Duodenal mucosa (tissue), 2 donors: ENCODE results near the gene LRRFIP1.

Experiments used
- H3K27ac ChIP-seq: one replicate; pipeline ENCODE4 v1.7.0; 2013; ENCODE audit warnings: low read depth, low read length
- H3K27me3 ChIP-seq, 2 donors: one replicate each; pipeline ENCODE4 v1.7.0; 2013; ENCODE audit warnings: low read length in 2 of 2, control low read depth in 1 of 2; ENCODE audit not compliant: insufficient read depth in 2 of 2, control insufficient read depth in 1 of 2
- H3K36me3 ChIP-seq, 2 donors: one replicate each; pipeline ENCODE4 v1.7.0; 2013; ENCODE audit warnings: low read length in 2 of 2, control low read depth in 1 of 2; ENCODE audit not compliant: insufficient read depth in 2 of 2, control insufficient read depth in 1 of 2
- H3K4me1 ChIP-seq, 2 donors: one replicate each; pipeline ENCODE4 v1.7.0; 2013; ENCODE audit warnings: low read length in 2 of 2, control low read depth in 1 of 2; ENCODE audit not compliant: insufficient read depth in 2 of 2, control insufficient read depth in 1 of 2
- H3K4me3 ChIP-seq, 2 donors: one replicate each; pipeline ENCODE4 v1.7.0; 2013; ENCODE audit warnings: low read length in 2 of 2, low read depth in 1 of 2
- H3K9ac ChIP-seq, 2 donors: one replicate each; pipeline ENCODE4 v1.7.0; 2013; ENCODE audit warnings: low read length in 2 of 2, low read depth in 1 of 2
- H3K9me3 ChIP-seq, 2 donors: one replicate each; pipeline ENCODE4 v1.7.0; 2013; ENCODE audit warnings: low read length in 2 of 2, control low read depth in 1 of 2; ENCODE audit not compliant: control insufficient read depth in 1 of 2

LRRFIP1 gene

GRCh38 chr2:237791977-237792727, 164.8 kb downstream of the LRRFIP1 start:
- Histone ChIP-seq H3K36me3 (no peaks in the 10 kb centered on the region), H3K4me1 (no peaks in the 10 kb centered on the region), H3K27ac (no peak overlapping the region), H3K4me3 (no peak overlapping the region), H3K27me3 (no peaks in the 10 kb centered on the region), H3K9ac (no peak overlapping the region), H3K9me3 (no peaks in the 10 kb centered on the region)

GRCh38 chr2:237797253-237797652, 169.9 kb downstream of the LRRFIP1 start:
- no peaks in the 10 kb centered on the region for H3K36me3 ChIP-seq
- H3K9me3 ChIP-seq: no peaks in the 10 kb centered on the region
- no peaks in the 10 kb centered on the region for H3K27me3 ChIP-seq
- H3K4me3 ChIP-seq: no peak overlapping the region
- no peak overlapping the region for H3K9ac ChIP-seq
- no peak overlapping the region for H3K27ac ChIP-seq
- H3K4me1 ChIP-seq: no peaks in the 10 kb centered on the region

- Histone ChIP-seq H3K4me1 (no peaks in the 10 kb centered on the region), H3K9me3 (no peaks in the 10 kb centered on the region), H3K27me3 (no peaks in the 10 kb centered on the region), H3K9ac (no peak within 1 kb of the TSS), H3K27ac (no peak within 1 kb of the TSS), H3K4me3 (no peak within 1 kb of the TSS), H3K36me3 (no peaks in the 10 kb centered on the region)
Measured at GRCh38 chr2:237798236-237799059, 171.1 kb downstream of the LRRFIP1 start, which contains the start of gene RBM44. Gene RBM44, plus strand, starts transcription at chr2:237798779. Its CDS starts 14,831 bp downstream, at chr2:237813610.

- no peak overlapping the region for H3K4me3 ChIP-seq
- H3K36me3 ChIP-seq: no peaks in the 10 kb centered on the region
- H3K4me1 ChIP-seq: no peaks in the 10 kb centered on the region
- no peaks in the 10 kb centered on the region for H3K27me3 ChIP-seq
- H3K9ac ChIP-seq: no peak overlapping the region
- no peak overlapping the region for H3K27ac ChIP-seq
- H3K9me3 ChIP-seq: no peaks in the 10 kb centered on the region
Measured at GRCh38 chr2:237799060-237799428, 171.7 kb downstream of the LRRFIP1 start.

GRCh38 chr2:237801466-237801865, 174.1 kb downstream of the LRRFIP1 start:
- Histone ChIP-seq H3K9me3 (no peaks in the 10 kb centered on the region), H3K9ac (no peak overlapping the region), H3K36me3 (no peaks in the 10 kb centered on the region), H3K4me3 (no peak overlapping the region), H3K27me3 (no peaks in the 10 kb centered on the region), H3K27ac (no peak overlapping the region), H3K4me1 (no peaks in the 10 kb centered on the region)

GRCh38 chr2:237806334-237806733, 178.9 kb downstream of the LRRFIP1 start:
- H3K9ac ChIP-seq: no peak overlapping the region
- H3K36me3 ChIP-seq: no peaks in the 10 kb centered on the region
- no peaks in the 10 kb centered on the region for H3K9me3 ChIP-seq
- no peak overlapping the region for H3K4me3 ChIP-seq
- H3K4me1 ChIP-seq: no peaks in the 10 kb centered on the region
- no peaks in the 10 kb centered on the region for H3K27me3 ChIP-seq
- no peak overlapping the region for H3K27ac ChIP-seq

- Histone ChIP-seq H3K27me3 (no peaks in the 10 kb centered on the region), H3K4me3 (no peak overlapping the region), H3K9ac (no peak overlapping the region)
Measured at GRCh38 chr2:237815637-237816036, 188.2 kb downstream of the LRRFIP1 start.

GRCh38 chr2:237816531-237816930, 189.1 kb downstream of the LRRFIP1 start:
- Histone ChIP-seq H3K9ac (no peak overlapping the region), H3K36me3 (no peaks in the 10 kb centered on the region), H3K27me3 (no peaks in the 10 kb centered on the region), H3K27ac (no peak overlapping the region), H3K4me1 (no peaks in the 10 kb centered on the region), H3K4me3 (no peak overlapping the region), H3K9me3 (no peaks in the 10 kb centered on the region)

More at GRCh38 chr2:237815637-237816036, 188.2 kb downstream of the LRRFIP1 start:
- H3K9me3 ChIP-seq: no peaks in the 10 kb centered on the region
- no peaks in the 10 kb centered on the region for H3K36me3 ChIP-seq
- no peaks in the 10 kb centered on the region for H3K4me1 ChIP-seq
- H3K27ac ChIP-seq: no peak overlapping the region

- Histone ChIP-seq H3K36me3 (no peaks in the 10 kb centered on the region), H3K27ac (no peak overlapping the region), H3K4me1 (no peaks in the 10 kb centered on the region), H3K4me3 (no peak overlapping the region), H3K9me3 (no peaks in the 10 kb centered on the region), H3K9ac (no peak overlapping the region), H3K27me3 (no peaks in the 10 kb centered on the region)
Measured at GRCh38 chr2:237818066-237818473, 190.7 kb downstream of the LRRFIP1 start.

GRCh38 chr2:237819231-237819630, 191.8 kb downstream of the LRRFIP1 start:
- Histone ChIP-seq H3K27me3 (no peaks in the 10 kb centered on the region), H3K4me1 (no peaks in the 10 kb centered on the region), H3K36me3 (no peaks in the 10 kb centered on the region), H3K27ac (no peak overlapping the region), H3K4me3 (no peak overlapping the region), H3K9ac (no peak overlapping the region), H3K9me3 (no peaks in the 10 kb centered on the region)
